ENCODE results near the gene BOLA1.

The BOLA1 gene

DNA sequence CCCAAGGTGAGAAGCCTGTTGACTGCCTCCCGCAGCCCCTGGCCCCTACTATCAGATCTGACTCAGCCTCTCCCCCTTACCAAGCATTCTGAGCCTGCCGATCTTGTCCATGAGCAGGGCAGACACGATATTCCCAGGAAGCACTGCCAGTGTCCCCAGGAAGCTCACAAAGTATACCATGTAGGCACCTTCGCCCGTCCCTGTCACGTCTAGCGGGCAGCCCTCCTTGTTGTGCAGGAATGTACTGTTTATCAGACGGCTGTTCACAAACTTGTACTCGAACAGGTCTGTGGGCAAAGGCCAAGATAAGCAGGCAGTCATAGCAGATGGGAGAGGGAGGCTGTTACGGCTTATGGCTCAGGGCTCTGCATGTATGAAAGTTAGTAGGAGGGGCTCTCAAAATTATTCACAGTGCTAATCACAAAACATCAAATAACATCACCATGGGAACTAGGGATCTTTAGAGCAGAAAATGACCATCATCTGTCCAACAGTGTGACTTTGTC is 7.3 kb downstream of the BOLA1 start:
- TF ChIP-seq TAF1 (IDR thresholded peaks at IDR 0.05; ENCODE audit: borderline replicate concordance, insufficient read depth, low read length) (no peak), SIN3A (IDR thresholded peaks at IDR 0.05; ENCODE audit: borderline replicate concordance, insufficient read depth, low read length) (no peak), FOXP2 (optimal IDR thresholded peaks at IDR 0.05; ENCODE audit: borderline replicate concordance, extremely low read depth, extremely low read length, insufficient read depth) (no peak), POLR2AphosphoS5 (IDR thresholded peaks at IDR 0.05; ENCODE audit: low read depth, low read length) (no peak)
- TF ChIP-seq, protein P1, sequence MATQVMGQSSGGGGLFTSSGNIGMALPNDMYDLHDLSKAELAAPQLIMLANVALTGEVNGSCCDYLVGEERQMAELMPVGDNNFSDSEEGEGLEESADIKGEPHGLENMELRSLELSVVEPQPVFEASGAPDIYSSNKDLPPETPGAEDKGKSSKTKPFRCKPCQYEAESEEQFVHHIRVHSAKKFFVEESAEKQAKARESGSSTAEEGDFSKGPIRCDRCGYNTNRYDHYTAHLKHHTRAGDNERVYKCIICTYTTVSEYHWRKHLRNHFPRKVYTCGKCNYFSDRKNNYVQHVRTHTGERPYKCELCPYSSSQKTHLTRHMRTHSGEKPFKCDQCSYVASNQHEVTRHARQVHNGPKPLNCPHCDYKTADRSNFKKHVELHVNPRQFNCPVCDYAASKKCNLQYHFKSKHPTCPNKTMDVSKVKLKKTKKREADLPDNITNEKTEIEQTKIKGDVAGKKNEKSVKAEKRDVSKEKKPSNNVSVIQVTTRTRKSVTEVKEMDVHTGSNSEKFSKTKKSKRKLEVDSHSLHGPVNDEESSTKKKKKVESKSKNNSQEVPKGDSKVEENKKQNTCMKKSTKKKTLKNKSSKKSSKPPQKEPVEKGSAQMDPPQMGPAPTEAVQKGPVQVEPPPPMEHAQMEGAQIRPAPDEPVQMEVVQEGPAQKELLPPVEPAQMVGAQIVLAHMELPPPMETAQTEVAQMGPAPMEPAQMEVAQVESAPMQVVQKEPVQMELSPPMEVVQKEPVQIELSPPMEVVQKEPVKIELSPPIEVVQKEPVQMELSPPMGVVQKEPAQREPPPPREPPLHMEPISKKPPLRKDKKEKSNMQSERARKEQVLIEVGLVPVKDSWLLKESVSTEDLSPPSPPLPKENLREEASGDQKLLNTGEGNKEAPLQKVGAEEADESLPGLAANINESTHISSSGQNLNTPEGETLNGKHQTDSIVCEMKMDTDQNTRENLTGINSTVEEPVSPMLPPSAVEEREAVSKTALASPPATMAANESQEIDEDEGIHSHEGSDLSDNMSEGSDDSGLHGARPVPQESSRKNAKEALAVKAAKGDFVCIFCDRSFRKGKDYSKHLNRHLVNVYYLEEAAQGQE (IDR thresholded peaks at IDR 0.05; ENCODE audit: insufficient read depth in 1 of 2, low read depth in 2 of 2, low read length in 2 of 2): no peak

DNA sequence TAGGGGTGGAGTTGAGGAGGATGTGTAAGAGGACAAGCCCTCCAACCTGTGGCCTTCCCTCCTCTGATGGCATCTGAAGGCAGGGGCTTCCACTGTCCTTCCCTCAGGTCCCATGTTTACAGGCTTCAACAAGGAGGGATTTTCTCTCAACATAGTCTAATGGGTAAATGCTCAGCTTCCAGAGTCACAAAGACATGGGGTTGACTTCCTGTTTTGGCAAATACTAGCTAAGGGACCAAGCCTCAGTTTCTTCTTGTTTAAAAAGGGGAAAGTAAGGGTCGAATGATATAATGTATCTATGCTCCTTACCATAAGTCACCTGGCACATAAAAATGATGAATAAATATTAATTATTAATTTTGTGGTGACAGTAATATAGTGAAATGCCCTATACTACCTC is 15.2 kb downstream of the BOLA1 start:
- no peak for TF ChIP-seq FOXP2 (optimal IDR thresholded peaks at IDR 0.05; ENCODE audit: borderline replicate concordance, extremely low read depth, extremely low read length, insufficient read depth)
- TF ChIP-seq SIN3A (IDR thresholded peaks at IDR 0.05; ENCODE audit: borderline replicate concordance, insufficient read depth, low read length): no peak
- TF ChIP-seq TAF1 (IDR thresholded peaks at IDR 0.05; ENCODE audit: borderline replicate concordance, insufficient read depth, low read length): no peak
- TF ChIP-seq, protein P1 (IDR thresholded peaks at IDR 0.05; ENCODE audit: insufficient read depth in 1 of 2, low read depth in 2 of 2, low read length in 2 of 2): no peak
- TF ChIP-seq POLR2AphosphoS5 (IDR thresholded peaks at IDR 0.05; ENCODE audit: low read depth, low read length): no peak

DNA sequence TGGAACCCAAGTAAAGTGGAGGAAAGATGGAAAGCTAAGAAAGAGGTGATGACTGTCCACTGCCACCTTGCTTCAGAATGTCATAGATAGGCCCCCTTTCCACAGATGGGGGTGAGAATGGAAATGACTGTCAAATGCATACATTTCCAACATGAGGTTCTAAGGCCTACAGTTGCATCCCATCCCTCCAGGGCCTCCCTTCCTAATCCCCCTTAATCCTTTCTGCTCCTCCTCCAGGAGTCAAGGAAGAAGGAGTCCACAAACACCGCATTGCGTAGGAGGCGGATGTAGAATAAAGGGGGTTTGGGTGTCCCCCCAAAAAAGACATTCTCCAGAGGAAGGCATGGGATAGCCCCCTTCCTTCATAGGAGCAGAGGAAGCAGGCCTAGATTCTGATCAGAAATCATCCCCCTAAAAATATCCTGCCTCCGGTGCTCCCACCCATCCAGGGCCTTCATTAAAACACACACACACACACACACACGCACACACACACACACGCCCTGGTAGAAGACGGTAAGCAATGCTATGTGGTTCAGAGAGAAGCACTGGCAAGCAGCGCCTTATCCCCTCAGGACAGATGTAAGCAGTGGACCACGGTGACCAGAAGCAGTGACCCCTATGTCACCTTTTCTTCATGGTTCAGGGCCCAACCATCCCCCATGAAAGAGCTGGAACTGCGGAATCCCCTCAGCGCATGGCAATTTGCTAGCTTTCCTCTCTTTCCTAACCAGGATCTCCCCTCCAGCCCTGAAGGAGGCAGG is 16.2 kb downstream of the BOLA1 start:
- TF ChIP-seq FOXP2 (optimal IDR thresholded peaks at IDR 0.05; ENCODE audit: borderline replicate concordance, extremely low read depth, extremely low read length, insufficient read depth): no peak
- TF ChIP-seq, protein P1 (IDR thresholded peaks at IDR 0.05; ENCODE audit: insufficient read depth in 1 of 2, low read depth in 2 of 2, low read length in 2 of 2): no peak
- no peak for TF ChIP-seq TAF1 (IDR thresholded peaks at IDR 0.05; ENCODE audit: borderline replicate concordance, insufficient read depth, low read length)
- TF ChIP-seq SIN3A (IDR thresholded peaks at IDR 0.05; ENCODE audit: borderline replicate concordance, insufficient read depth, low read length): no peak

DNA sequence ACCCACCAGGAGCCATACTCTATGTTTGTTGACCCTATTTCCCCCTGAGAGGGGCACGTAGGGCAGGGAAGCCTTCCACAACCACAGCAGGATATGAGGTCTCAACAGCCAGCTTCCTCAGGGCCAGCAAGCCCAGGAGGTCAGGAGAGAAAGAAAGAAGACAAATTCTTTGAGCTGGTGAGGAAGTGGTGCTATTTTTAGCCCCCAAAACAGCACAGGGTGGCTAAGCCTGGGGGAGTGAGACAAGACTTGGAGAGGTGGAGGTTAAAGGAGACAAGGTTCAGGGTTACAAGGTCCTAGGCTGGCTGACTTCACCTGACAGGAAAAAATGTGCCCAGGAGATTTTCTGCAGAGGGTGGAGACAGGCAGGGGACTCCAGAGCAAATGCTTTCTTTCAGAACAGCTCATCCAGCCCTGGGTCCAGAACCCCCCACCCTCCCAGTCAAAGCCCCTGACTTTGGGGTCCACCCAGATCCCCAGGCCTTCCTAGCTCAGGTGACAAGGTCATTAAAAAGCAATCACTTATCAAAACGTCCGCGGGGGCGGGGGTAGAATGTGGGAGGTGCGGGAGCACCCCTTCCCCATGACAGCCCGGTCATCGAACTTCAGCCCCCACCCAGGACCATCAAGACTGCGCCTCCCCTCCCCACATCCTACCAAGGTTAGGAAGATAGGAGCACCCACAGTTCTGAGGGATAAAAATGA is 17.0 kb downstream of the BOLA1 start:
- TF ChIP-seq, protein P1 (IDR thresholded peaks at IDR 0.05; ENCODE audit: insufficient read depth in 1 of 2, low read depth in 2 of 2, low read length in 2 of 2): no peak
- TF ChIP-seq SIN3A (IDR thresholded peaks at IDR 0.05; ENCODE audit: borderline replicate concordance, insufficient read depth, low read length) (no peak), POLR2AphosphoS5 (IDR thresholded peaks at IDR 0.05; ENCODE audit: low read depth, low read length) (no peak), TAF1 (IDR thresholded peaks at IDR 0.05; ENCODE audit: borderline replicate concordance, insufficient read depth, low read length) (no peak), FOXP2 (optimal IDR thresholded peaks at IDR 0.05; ENCODE audit: borderline replicate concordance, extremely low read depth, extremely low read length, insufficient read depth) (no peak)
